Dermis blood vessel endothelial cell (primary cell): Measurements from ENCODE around the gene SLC8A1. TPM values are rescaled to one million over a fixed set of nuclear protein-coding genes. Genes with fewer than 3 reads are reported as not detected.

Experiments used
- DNase-seq: peaks from one replicate; pipeline ENCODE4 v3.0.0; 2010
- total RNA-seq: library from RNA; depleted of rRNA; stranded (reverse); fragments of >200 nt; gene quantifications from 2 replicates; pipeline ENCODE4 v1.2.3, GENCODE V29; 2014

The SLC8A1 gene
- total RNA-seq, 1 donor from 2014 or later = 1.5 TPM

DNA sequence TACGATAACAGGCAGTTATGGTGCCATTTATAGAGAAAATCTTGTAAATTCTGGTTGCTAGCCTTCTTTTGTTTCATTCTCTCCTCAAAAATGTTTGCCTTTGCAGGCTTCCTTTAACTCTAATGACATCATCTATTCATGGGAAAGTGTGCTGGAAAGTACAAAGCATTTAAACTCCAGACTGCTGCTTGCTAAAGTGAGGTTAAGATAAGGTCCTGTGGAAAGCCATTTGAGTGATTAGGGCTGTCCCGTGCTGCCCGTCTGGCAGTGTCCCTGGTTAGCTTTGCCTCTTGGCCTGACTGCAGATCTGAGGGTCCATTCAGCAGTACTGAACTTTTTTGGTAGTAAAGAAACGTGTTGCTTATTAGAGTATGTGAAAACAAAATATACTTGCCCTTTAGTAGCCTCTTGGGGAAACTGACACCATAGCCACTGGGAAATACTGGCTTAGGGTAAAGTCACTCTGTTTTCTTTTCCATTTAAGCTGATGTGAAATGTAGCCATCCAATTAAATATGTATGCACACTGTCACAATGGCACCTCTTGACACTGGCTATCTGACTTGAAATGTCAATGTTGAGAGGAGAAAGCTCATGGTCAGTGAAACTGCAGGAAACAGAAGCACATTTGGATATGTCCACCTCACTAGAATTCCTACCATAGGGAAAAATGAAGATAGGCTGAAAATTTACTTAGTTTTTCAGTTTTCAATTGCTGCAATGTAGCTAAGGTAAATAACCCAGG is 321.5 kb downstream of the SLC8A1 start:
- DNase-seq = no peak

DNA sequence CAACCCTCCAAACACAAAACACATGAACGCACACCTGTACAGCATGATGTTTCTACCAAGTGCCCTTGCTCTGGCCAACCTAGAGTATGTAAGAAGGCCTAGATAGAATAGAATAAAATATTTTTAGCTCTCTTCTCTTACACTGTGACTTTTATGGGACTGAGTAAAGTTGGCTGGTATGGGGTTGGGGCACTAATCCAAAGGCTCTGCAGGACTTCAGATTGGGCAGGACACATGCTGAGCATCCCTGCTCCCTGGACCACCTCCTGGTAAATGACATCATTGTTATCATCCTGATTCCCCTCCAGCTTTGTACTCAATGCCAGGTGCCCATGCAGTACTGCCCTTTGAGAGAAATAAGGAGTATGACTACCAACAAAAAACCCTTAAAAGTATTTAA is 322.2 kb downstream of the SLC8A1 start:
- DNase-seq = no peak

DNA sequence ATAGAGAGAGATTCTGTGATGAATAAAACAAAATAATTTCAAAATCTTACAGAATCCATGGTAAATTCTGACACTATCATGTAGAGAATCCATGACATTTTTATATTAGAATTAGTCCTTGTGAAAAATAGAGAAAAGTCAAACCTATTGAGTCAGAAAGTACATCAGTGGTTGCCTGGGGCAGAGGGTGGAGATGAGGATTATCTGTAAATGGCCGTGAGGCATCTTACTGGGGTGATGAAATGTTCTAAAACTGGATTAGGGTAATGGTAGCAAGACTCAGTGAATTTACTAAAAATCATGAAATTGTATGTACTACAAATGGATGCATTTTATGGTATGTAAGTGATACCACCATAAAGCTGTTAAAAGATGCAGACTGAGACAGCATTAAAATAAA is 323.1 kb downstream of the SLC8A1 start:
- no peak for DNase-seq

DNA sequence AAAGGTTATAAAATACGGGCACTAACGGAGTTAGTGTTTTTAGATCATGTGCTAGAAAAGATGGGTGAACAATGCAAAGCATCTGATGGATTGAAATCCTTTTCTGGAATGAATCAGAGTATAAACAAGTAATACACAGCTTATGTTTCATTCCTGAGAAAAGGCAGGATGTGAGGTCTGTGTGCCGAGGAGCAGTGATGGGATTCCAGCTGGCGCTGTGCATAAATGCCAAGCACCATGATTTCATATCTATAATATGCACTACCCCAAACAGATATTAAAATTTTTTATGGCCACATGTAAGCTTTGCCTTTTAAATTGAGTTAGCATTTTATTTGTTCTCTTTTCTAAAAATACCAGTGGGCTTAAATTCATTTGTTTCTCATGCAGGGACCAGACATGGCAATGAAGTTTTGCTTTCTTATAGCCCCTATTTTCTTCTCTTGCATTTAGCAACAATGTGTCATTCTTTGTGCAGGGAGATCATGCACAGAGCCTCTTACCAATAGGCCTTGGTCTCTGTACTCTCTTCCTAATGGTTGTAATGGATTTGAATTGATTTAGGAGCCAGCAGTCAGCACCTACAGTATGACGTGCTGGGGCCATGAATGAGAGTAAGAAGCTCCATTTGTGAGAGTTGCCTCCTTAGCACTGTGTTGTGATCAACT is 323.9 kb downstream of the SLC8A1 start:
- no peak for DNase-seq

DNA sequence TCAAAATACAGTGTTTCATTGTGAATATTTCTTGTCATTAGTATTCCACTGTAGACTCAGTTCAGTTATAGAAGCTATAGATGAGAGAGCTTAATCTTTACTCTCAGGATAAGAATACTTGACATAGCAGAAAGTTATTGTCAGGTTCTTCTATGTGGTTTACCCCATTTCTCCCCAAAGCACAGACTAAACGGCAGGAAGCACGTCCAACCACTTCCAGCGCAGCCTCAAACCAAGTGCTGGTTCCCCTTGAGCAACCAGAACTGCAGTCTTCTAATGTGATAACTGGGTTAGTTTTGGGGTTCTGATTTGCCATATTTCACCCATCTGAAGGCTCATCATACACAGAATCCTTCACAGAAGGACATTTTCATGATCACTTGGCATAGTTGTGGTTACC is 324.7 kb downstream of the SLC8A1 start:
- no peak for DNase-seq

DNA sequence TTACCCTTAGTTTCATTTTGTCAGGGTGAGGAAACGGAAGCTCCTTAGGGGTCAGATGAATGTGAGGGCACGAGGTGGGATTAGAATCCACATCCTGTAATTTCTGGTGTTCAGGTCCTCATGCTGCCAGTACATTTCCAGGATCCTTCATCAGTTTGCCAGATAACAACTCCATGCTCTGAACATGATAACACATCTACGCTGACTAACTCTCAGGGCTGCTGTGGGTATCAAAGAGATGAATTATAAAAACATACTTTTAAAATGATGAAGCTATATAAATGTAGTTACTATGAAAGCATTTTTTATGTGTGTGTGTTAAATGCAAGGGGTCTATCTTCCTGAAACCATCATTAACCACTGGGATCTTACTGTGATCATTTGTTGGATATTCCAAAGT is 325.9 kb downstream of the SLC8A1 start:
- DNase-seq = no peak

DNA sequence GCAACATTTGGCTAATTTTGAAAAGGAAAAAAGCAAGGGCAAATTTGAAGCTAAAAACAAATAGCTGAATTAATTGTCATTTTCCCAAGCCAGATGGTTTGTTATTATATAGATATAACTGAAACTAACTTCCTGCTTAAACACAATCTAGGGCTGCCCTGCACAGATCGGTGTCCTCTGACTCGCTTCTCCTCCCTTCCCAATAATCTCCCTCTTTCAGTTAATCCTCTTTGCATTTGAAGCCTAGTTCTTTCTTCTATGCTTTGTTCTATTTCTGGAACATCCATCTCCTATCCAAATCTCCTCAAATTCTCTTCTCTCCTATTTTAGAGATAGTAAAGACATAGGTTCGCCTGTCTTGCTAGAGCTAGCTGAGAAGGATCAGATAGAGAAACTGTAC is 328.1 kb downstream of the SLC8A1 start:
- no peak for DNase-seq

DNA sequence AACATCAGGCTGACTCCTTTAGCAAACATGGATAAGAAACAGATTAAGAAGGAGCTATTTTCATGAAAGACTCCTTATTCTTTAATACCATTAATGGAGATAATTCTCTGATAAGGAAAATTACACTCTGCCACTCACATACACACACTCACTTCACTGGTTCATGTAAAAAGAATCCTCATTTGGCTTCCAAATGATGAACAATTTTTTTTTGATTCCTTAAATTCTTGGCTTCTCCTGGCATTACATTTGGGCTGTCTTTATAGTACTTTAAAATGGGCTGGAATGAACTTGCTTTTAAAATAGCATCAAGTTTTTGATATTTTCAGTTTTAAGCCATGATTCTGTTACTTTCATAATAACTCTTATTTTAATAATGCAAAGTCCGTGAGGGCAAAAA is 328.6 kb downstream of the SLC8A1 start:
- no peak for DNase-seq

DNA sequence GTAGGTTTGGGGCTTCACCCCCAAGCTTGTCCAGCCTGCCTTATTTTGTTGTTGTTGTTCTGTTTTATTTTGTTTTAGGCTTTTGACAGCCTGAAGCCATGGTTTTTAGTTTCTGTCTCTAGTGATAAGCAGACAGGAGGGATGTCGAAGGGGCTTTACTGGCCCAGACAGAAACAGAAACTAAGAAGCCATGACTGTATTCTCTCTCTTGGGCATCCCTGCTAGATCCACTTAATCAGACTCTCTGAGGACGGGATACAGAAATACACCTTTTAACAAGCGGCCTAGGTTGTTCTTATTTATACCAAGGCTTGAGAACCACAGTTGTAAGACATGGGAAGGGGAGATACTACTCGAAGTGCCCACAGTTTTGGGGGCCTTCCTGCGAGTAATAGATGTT is 330.9 kb downstream of the SLC8A1 start:
- DNase-seq = no peak

DNA sequence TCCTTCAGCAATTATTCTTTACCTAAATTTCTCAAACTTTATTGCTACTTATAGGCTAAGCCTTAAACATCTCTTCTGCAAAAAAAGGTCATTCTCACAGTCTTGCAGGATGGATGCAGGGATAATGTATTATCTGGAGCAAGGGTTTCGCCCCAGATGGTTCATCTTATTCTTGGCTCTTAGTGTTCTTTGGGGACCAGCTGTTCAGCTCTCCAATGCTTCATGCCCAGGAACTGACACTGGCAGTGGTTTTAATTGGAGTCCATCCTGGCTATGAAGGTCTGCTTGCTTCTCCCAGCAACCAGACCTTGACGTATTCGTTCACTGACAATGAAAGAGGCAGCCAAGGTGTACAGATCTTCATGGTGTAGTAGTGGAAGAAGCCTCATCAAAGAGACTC is 331.9 kb downstream of the SLC8A1 start:
- DNase-seq = no peak

DNA sequence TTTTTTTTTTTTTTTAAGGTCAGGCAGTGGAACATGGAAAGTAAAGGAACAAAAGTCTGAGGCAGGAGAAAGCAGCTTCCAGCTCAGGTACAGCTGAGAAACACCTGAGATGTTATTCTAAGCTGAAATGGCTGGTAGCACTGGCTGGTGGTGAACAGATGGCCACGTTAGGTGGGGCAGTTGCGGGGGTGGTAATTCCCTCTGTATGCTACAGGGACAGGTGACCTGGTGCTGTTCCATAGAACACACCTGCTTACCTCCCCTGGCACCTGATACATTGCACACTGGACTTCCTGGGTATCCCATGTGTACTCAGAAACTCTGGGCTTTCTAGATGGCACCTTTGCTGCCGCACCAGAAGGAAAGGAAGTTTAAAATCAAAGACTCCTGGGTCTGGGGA is 333.3 kb downstream of the SLC8A1 start:
- DNase-seq = no peak

DNA sequence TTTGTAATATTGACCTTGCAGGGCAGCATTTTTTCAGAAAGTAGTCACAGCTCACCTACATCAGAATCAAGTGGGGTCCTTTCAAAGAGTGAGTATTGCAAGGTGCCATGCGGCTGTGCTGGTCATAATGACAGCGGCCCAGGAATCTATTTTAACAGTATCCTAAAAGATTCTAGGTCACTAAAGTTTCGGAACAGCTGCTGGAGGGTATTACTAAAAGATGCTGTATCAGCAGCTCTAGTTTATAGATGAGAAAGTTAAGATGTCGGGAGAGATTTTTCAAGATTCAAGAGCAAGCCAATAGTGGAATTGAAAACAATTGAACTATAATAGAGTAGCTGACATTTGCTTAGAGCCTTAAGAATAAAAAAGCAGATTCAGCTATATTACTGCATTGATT is 336.0 kb downstream of the SLC8A1 start:
- DNase-seq = no peak

DNA sequence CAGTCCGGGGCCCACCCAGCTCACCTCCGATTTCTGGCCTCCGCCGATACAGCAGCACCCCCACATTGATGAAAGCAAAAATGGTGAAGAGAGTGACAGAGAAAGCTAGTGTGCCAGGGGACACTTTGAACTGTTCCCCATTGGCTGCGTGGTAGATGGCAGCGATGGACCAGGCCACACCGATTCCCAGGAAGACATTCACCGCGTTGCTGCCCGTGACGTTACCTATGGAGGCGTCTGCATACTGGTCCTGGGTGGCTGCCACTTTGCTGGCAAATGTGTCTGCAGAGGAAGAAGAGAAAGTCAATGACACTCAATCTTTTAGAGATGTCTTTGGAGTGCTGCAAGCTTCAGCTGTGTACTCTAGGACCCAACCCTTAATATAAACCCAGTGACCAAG is 336.5 kb downstream of the SLC8A1 start:
- DNase-seq = no peak

DNA sequence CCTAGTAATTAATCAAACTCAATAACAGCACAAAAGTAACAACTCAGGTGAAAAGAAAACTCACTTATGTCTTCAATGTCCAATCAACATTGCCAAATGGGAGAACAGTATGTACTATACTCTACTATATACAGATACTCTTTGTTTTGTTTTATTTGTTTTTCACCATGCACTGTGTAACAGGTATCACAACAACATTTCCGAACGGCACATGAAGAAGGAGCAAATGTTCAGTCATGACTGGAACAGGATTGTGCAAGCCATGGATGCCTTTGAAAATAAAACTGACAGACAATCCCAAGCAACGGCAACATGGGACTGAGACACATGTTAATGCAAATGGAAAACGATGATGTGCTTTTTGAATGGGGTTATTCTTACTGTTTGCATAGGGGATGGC is 337.9 kb downstream of the SLC8A1 start:
- DNase-seq = no peak

DNA sequence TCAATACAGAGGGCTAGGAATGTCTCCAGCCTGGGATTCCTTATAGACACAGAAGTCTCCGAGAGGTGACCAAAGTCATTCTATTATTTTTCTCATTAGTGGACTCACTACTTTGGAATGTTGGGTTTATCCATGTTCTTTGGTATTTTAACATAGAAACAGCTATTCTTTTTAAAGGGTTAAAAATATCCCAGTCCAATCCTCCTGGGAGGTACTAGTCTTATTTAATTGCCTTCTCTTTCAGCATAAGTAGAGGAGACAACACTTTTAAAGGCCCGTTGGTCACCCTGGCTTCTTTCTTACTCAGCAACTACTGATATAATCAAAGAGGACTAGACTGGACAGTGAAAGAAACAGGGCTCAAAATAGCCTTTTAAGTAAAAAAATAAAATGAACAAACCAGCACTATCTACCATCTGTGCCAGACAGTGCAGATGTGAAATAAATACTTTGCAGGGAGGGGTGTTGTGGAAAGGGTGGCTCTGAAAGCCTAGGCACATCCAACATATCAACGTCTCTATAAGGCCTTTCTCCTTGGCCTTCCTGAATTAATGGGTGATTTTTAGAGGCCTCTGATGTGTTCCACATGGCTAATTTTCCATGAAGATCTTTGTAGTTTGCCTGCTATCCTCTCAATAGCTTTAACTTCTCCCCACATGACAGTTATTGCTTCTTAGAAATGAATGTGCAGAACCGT is 338.5 kb downstream of the SLC8A1 start:
- no peak for DNase-seq

DNA sequence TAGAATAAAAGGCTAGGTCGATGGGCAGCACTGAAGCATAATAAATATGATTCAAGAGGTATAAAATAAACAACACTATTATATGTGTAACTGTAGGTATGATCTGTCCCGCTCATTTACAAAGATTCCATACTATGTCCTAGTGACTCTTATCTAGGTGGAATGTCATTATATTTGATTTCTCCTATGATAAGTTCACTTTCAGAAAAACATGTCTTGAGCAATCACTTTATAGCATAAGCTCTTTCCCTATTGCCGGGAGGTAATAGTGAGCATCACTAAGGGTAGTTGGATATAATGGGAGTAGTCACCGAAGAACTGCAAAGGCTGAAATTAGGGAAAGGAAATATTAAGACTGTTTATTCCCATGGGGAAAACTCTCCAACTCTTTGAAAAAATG is 342.5 kb downstream of the SLC8A1 start:
- DNase-seq = no peak

DNA sequence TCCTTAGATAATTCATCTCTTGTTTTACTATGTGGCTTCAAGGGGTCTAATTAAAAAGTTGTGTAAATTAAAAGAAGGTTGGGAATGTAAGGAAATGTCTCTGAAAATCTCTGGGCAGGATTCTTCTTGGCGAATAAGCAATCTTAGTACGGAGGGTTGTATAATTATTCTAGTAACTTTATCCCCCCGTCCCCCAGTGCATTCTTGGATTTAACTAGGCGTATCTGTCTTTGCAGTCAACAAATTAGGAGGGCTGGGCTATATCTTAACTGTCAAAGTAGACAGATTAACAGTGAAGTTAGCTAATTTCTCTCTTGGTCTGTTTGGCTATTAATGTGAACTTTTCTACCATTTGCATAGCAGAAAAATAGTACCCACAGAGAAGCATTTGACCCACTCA is 343.0 kb downstream of the SLC8A1 start:
- DNase-seq = no peak

DNA sequence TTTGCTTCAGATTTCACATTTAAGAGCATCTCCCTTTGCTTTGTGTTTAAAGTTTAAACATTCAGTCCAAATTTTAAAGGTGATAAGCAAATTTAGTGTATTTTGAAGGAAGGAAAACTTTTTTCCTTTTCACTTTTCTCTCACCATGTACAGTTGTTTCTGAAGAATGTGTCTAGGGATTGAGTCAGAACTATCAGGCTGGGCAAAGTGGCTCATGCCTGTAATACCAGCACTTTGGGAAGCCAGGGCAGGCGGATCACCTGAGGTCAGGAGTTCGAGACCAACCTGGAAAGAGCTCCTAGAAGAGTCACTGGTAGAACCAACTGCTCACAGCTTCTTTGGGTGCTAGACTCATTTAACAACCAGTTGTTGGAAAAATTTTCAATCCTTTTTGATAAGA is 345.8 kb downstream of the SLC8A1 start:
- no peak for DNase-seq

DNA sequence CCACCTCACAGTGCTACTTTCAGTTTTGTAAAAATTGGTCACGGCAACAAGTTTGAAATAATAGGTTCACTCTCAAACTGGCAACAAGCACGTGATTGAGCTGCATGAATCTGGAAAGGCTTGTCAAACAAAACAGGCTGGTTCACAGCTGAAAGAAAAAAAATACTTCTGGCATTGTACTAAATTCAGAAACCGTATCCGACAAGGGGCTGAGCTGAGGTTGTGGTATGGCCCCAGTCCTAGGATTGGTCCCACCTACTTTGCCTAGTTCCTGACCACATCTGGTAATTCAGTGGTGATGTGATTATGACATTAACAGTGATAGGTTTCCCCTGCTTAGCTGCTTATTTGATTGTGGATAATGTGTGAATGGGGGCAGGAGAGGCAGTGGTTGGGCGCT is 346.3 kb downstream of the SLC8A1 start:
- no peak for DNase-seq

DNA sequence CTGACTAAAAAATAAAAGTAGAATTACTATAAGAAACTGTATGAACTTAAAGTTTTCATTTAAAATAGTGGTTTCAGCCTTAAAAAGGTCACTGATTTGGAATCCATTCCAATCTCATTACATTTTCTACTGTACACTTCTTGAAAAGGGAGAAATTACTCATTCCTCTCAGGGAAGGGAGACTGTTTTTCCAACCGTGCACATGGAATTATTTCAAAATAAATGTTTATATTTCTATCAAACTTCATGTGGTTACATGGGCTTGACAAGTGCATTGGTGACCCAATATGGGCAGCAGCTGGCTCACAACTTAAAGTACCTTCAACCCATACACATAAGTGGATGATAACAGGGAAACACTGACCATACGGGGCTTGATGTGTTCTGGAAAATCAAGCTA is 348.3 kb downstream of the SLC8A1 start:
- no peak for DNase-seq

DNA sequence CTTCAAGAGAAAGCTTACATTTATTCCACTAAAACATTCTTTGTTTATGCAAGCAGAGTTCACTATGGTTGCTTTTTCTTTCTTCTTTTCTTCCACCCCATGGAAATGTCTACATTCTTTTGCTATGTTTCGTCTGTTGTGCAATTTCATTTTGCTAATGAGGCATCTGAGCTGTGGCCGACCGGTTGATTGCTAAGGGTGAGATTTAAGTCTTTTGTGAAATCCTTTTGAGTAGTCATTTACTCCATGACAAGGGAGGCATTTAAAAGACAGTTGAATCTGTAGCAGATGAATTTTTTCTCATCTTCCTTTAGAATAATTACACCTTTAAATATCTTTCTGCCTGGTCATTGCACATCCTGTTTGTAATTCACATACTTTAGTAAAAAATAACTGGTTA is 348.7 kb downstream of the SLC8A1 start:
- no peak for DNase-seq

DNA sequence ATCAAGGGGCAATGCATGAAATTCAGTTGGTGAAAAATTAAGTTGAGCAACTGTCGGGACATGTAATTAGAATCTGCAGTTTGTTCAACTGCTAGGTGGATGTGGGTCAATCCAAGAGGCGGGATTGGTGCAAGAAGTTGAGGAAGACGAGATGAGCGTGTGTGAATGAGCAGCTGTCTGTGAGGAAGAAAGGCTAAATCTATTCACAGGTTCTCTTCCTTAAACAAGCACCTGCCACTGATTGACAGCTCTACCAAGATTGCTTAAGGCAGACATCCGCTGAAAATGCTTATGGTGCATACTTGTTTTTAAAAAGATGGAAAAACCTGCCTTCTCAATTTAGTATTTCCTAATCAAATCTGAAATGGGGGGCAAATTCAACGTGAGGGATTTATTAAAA is 349.4 kb downstream of the SLC8A1 start:
- DNase-seq = no peak

DNA sequence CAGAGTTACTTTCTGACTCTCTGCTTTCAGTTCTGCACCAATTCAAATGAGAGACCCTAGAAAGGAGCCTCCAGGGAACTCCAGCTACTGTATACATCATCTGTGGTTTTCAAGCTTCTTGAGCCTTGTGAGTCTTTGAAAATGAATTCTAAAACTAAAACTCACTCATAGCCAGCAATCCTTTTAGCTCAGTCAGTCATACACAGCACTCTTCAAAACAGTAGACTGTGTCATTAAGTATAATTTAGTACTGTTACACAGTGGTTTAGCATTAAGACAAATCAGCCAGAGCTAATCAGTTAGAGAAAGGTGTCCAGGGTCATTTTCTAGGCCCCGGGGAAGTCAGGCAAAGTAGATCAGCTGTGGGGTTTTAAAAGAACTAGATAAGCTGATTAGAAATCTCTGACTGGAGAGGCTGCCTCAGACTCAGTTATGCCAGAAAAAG is 350.7 kb downstream of the SLC8A1 start:
- no peak for DNase-seq

DNA sequence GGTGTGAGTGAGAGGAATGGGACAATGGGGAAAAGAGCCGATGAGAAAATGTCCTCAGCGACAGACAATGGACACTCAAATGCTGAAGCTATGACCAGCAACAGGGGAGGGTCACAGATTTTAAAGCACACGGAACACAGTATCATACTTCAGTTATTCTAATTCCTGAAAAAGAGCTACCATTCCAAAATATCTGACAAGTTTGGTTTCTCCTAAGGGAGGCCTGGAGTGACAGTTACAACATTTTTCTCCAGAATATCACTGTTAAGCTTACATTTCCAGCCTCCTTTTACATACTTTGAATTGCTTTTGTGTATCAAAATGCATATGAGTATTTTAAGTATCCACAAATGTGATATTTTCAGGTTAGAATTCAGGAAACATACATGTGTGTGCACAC is 351.2 kb downstream of the SLC8A1 start:
- no peak for DNase-seq
